Breast epithelium (tissue), 3 donors: ENCODE measurements around the gene GPAM.

Experiments used
- POLR2A ChIP-seq: fragments of 450-650 bp; IDR thresholded peaks from one replicate; pipeline ENCODE4 v1.6.1; 2016; ENCODE audit warnings: antibody characterized with exemption, mild to moderate bottlenecking, moderate library complexity
- POLR2AphosphoS5 ChIP-seq, 3 donors: sonication (generic); formaldehyde crosslinking; IDR thresholded peaks; one replicate each; pipeline ENCODE4 v1.6.1; 2017; ENCODE audit warnings: antibody characterized with exemption in 3 of 3
- TF ChIP-seq, protein P1 (sequence below), 3 donors: fragments of 450-650 bp; IDR thresholded peaks; one replicate each; pipeline ENCODE4 v1.5.1; 2016 to 2017; ENCODE audit warnings: antibody characterized with exemption in 3 of 3, mild to moderate bottlenecking in 3 of 3, moderate library complexity in 3 of 3

- TF ChIP-seq POLR2AphosphoS5 (IDR thresholded peaks at IDR 0.05) (no peak), POLR2A (no peak)
- TF ChIP-seq, protein P1, sequence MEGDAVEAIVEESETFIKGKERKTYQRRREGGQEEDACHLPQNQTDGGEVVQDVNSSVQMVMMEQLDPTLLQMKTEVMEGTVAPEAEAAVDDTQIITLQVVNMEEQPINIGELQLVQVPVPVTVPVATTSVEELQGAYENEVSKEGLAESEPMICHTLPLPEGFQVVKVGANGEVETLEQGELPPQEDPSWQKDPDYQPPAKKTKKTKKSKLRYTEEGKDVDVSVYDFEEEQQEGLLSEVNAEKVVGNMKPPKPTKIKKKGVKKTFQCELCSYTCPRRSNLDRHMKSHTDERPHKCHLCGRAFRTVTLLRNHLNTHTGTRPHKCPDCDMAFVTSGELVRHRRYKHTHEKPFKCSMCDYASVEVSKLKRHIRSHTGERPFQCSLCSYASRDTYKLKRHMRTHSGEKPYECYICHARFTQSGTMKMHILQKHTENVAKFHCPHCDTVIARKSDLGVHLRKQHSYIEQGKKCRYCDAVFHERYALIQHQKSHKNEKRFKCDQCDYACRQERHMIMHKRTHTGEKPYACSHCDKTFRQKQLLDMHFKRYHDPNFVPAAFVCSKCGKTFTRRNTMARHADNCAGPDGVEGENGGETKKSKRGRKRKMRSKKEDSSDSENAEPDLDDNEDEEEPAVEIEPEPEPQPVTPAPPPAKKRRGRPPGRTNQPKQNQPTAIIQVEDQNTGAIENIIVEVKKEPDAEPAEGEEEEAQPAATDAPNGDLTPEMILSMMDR (IDR thresholded peaks at IDR 0.05): no peak
Measured at GRCh38 chr10:112122827-112123226, 60.7 kb downstream of the GPAM start.
